Measurements from ENCODE around the gene TRIM41.

TRIM41 gene

GRCh38 chr5:181233801-181234454, 10.8 kb downstream of the TRIM41 start:
- TF ChIP-seq CTCF (IDR thresholded peaks at IDR 0.05; ENCODE audit: control insufficient read depth, insufficient read depth, low read depth, low read length, missing control alignments), result no peak
- DNase-seq (ENCODE audit: low read depth), result no peak
- no peak overlapping the region for H3K4me3 ChIP-seq (ENCODE audit: control insufficient read depth, low read depth, low read length)

DNA sequence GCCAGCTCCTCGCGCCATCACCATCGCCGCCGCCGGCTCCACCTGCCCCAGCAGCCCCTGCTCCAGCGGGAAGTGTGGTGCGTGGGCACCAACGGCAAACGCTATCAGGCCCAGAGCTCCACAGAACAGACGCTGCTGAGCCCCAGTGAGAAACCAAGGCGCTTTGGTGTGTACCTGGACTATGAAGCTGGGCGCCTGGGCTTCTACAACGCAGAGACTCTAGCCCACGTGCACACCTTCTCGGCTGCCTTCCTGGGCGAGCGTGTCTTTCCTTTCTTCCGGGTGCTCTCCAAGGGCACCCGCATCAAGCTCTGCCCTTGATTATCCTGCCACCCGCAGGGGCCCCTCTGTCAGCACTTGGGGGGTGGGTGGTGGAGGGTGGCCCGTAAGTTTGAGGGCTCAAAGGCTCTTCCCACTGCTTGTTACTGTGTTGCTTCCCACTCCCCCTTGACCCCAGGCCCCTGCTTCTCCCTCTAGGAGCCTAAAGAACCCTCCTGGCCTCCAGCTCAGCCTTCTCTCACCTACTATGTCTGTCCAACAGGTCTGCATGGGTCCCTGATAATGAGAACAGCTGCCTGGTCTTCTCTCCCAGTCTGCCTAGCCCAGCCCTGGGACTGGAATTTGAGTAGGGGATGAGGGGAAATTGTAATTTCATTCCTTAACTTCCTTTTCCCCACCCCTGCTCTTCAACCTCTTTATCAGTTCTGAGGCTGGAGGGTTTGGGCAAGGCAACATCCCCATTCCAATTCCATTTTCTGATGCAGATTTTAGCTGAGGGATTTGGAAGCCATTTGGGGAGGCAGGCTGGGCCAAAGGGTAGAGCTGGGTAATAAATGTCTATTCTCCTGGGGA, 11.6 kb downstream of the TRIM41 start:
- DNase-seq (ENCODE audit: low read depth), result no peak
- no peak for TF ChIP-seq CTCF (IDR thresholded peaks at IDR 0.05; ENCODE audit: control insufficient read depth, insufficient read depth, low read depth, low read length, missing control alignments)

DNA sequence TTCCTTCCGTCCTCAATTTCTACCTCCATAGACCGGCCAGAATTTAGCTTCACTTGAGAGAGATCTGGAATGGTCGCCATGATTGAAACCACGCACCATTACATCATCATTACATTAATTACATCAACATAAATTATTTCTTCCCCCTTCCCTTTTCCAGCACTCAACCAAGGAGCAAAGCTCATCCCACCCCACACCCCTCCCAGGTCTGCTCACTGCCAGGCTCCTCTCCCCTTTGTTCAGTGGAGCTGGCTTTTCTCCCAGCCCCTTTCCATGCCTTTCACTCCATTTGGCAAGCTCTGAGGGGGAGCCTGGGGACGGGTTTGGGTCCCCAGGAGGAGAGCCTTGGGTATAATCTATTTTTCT, 12.2 kb downstream of the TRIM41 start:
- no peak for DNase-seq (ENCODE audit: low read depth)
- no peak for TF ChIP-seq CTCF (IDR thresholded peaks at IDR 0.05; ENCODE audit: control insufficient read depth, insufficient read depth, low read depth, low read length, missing control alignments)
- no peak overlapping the region for H3K4me3 ChIP-seq (ENCODE audit: control insufficient read depth, low read depth, low read length)

More for the DNA sequence above, 11.6 kb downstream of the TRIM41 start:
- H3K4me3 ChIP-seq (ENCODE audit: control insufficient read depth, low read depth, low read length), result no peak overlapping the region

GRCh38 chr5:181235689-181236366, 12.7 kb downstream of the TRIM41 start:
- TF ChIP-seq CTCF (IDR thresholded peaks at IDR 0.05; ENCODE audit: control insufficient read depth, insufficient read depth, low read depth, low read length, missing control alignments), result no peak
- no peak for DNase-seq (ENCODE audit: low read depth)

GRCh38 chr5:181236471-181236870, 13.4 kb downstream of the TRIM41 start:
- H3K4me3 ChIP-seq (ENCODE audit: control insufficient read depth, low read depth, low read length), result no peak overlapping the region
- DNase-seq (ENCODE audit: low read depth), result no peak
- no peak for TF ChIP-seq CTCF (IDR thresholded peaks at IDR 0.05; ENCODE audit: control insufficient read depth, insufficient read depth, low read depth, low read length, missing control alignments)

More at GRCh38 chr5:181235689-181236366, 12.7 kb downstream of the TRIM41 start:
- no peak overlapping the region for H3K4me3 ChIP-seq (ENCODE audit: control insufficient read depth, low read depth, low read length)

- no peak for DNase-seq (ENCODE audit: low read depth)
- H3K4me3 ChIP-seq (ENCODE audit: control insufficient read depth, low read depth, low read length), result no peak overlapping the region
- no peak for TF ChIP-seq CTCF (IDR thresholded peaks at IDR 0.05; ENCODE audit: control insufficient read depth, insufficient read depth, low read depth, low read length, missing control alignments)
Measured at GRCh38 chr5:181236954-181237641, 14.0 kb downstream of the TRIM41 start.

Data from AG09309 (cell line).